HEK293T (cell line): Measurements from ENCODE around the gene ARHGAP21.

Experiments used
- ARNT ChIP-seq: fragments of 450-650 bp; IDR thresholded peaks from 2 replicates; pipeline ENCODE4 v1.6.1; 2017; ENCODE audit warnings: mild to moderate bottlenecking
- BHLHE40 ChIP-seq: fragments of 450-650 bp; IDR thresholded peaks from 2 replicates; pipeline ENCODE4 v1.6.1; 2016; ENCODE audit warnings: mild to moderate bottlenecking, moderate library complexity, borderline replicate concordance
- ELF4 ChIP-seq: fragments of 450-650 bp; IDR thresholded peaks from 2 replicates; pipeline ENCODE4 v1.6.1; 2017; ENCODE audit warnings: antibody characterized with exemption
- FOXA1 ChIP-seq: fragments of 450-650 bp; IDR thresholded peaks from 2 replicates; pipeline ENCODE4 v1.6.1; 2016; ENCODE audit warnings: mild to moderate bottlenecking
- FOXK2 ChIP-seq: fragments of 450-650 bp; IDR thresholded peaks from 2 replicates; pipeline ENCODE4 v1.6.1; 2016; ENCODE audit warnings: mild to moderate bottlenecking
- FOXM1 ChIP-seq: fragments of 450-650 bp; IDR thresholded peaks from 2 replicates; pipeline ENCODE4 v1.6.1; 2017; ENCODE audit warnings: mild to moderate bottlenecking, borderline replicate concordance
- HDGF ChIP-seq: fragments of 450-650 bp; IDR thresholded peaks from 2 replicates; pipeline ENCODE4 v1.6.1; 2017; ENCODE audit warnings: antibody characterized with exemption, borderline replicate concordance
- L3MBTL2 ChIP-seq: fragments of 450-650 bp; conservative IDR thresholded peaks from 2 replicates; pipeline ENCODE4 v1.6.1; 2016; ENCODE audit warnings: mild to moderate bottlenecking
- NFRKB ChIP-seq: fragments of 450-650 bp; IDR thresholded peaks from 2 replicates; pipeline ENCODE4 v1.6.1; 2016; ENCODE audit warnings: mild to moderate bottlenecking, moderate library complexity
- SP1 ChIP-seq: fragments of 450-650 bp; IDR thresholded peaks from 2 replicates; pipeline ENCODE4 v1.6.1; 2017
- SUZ12 ChIP-seq: fragments of 450-650 bp; IDR thresholded peaks from 2 replicates; pipeline ENCODE4 v1.6.1; 2016; ENCODE audit warnings: mild to moderate bottlenecking
- TARDBP ChIP-seq: fragments of 450-650 bp; IDR thresholded peaks from 2 replicates; pipeline ENCODE4 v1.6.1; 2016
- ZNF384 ChIP-seq: fragments of 450-650 bp; IDR thresholded peaks from 2 replicates; pipeline ENCODE4 v1.6.1; 2016

DNA sequence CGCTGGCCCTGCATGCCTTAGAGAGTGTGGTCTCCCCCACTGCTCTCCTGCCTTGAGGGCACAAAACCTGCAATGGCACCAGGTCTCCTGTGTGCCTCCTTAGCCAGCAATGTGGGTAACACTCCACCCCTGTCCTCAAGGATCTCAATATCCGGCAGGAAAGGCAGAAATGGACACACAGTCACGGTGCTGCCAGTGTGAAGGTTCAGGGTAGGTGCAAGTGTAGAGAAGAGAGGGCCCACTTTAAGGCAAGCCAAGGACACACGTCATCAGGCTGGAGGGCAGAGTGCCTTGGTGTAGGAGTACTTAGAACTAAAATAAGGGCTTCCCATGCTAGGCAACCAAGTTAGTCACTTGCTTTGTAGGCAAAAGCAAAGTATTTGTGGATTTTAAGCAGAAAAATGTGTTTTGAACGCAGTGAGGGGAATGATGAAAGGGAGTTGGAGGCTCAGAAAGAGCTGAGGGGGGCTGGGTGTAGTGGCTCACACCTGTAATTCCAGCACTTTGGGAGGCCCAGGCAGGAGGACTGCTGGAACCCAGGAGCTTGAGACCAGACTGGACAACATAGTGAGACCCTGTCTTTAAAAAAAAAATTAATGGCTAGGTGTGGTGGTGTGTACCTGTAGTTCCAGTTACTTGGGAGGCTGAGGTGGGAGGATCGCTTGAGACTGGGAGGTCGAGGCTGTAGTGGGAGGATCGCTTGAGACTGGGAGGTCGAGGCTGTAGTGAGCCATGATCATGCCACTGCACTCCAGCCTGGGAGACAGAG, 152.8 kb downstream of the ARHGAP21 start:
- TF ChIP-seq TARDBP (no peak), HDGF (no peak), FOXM1 (no peak), ELF4 (no peak), SUZ12 (no peak), BHLHE40 (no peak), FOXA1 (no peak), SP1 (no peak), ARNT (no peak), FOXK2 (no peak), ZNF384 (no peak), NFRKB (no peak), L3MBTL2 (no peak)
